DND-41 (cell line): Measurements from ENCODE around the gene CHST1.

Experiments used
- ATAC-seq: fragments of 200-7000 bp; cut with Tn5 transposase; 3 replicates; pipeline ENCODE4 v1.9.1; 2021; ENCODE audit warnings: low read depth; ENCODE audit not compliant: insufficient read depth
- DNase-seq: peaks from one replicate; pipeline ENCODE4 v3.0.0-alpha.2; 2020
- H2AFZ ChIP-seq: 2 replicates; pipeline ENCODE4 v1.6.0; 2012; ENCODE audit warnings: low read depth, low read length
- H3K27ac ChIP-seq: 2 replicates; pipeline ENCODE4 v1.5.1; 2012; ENCODE audit warnings: low read length, inconsistent platforms
- H3K27me3 ChIP-seq: fragments of 200-600 bp; sonication (generic); 2 replicates; pipeline ENCODE4 v1.6.0; 2012; ENCODE audit warnings: low read length, mild to moderate bottlenecking, inconsistent platforms; ENCODE audit not compliant: insufficient read depth, poor library complexity
- H3K36me3 ChIP-seq: 2 replicates; pipeline ENCODE4 v1.5.1; 2012; ENCODE audit warnings: low read length, inconsistent platforms; ENCODE audit not compliant: insufficient read depth
- H3K4me1 ChIP-seq: 2 replicates; pipeline ENCODE4 v1.5.1; 2012; ENCODE audit warnings: mild to moderate bottlenecking, low read length; ENCODE audit not compliant: insufficient read depth
- H3K4me2 ChIP-seq: 2 replicates; pipeline ENCODE4 v1.6.0; 2012; ENCODE audit warnings: mild to moderate bottlenecking, moderate library complexity, low read length, inconsistent platforms; ENCODE audit not compliant: insufficient read depth
- H3K4me3 ChIP-seq, 2 experiments: fragments of 200-600 bp in 1 of 2; shearing (Covaris generic) in 1 of 2; 2 replicates each; pipeline ENCODE4 v1.5.1; 2012 to 2016; ENCODE audit warnings: inconsistent platforms in 2 of 2, low read length in 2 of 2, mild to moderate bottlenecking in 2 of 2, low read depth in 1 of 2, moderate library complexity in 1 of 2
- H3K79me2 ChIP-seq: 2 replicates; pipeline ENCODE4 v1.6.0; 2012; ENCODE audit warnings: low read length, inconsistent platforms; ENCODE audit not compliant: insufficient read depth
- H3K9ac ChIP-seq: 2 replicates; pipeline ENCODE4 v1.6.0; 2012; ENCODE audit warnings: low read depth, mild to moderate bottlenecking, inconsistent platforms, low read length, moderate library complexity
- H3K9me3 ChIP-seq: 2 replicates; pipeline ENCODE4 v1.5.1; 2012; ENCODE audit warnings: low read length, moderate library complexity, mild to moderate bottlenecking, inconsistent platforms; ENCODE audit not compliant: insufficient read depth, severe bottlenecking
- H4K20me1 ChIP-seq: 2 replicates; pipeline ENCODE4 v1.6.0; 2012; ENCODE audit warnings: low read length; ENCODE audit not compliant: insufficient read depth
- CTCF ChIP-seq: IDR thresholded peaks from 2 replicates; pipeline ENCODE4 v1.5.1; 2012; ENCODE audit warnings: borderline replicate concordance, low read length, moderate library complexity, mild to moderate bottlenecking; ENCODE audit not compliant: poor library complexity, severe bottlenecking; ENCODE audit errors: extremely low read depth
- EZH2 ChIP-seq: IDR thresholded peaks from 3 replicates; pipeline ENCODE4 v1.6.1; 2012; ENCODE audit warnings: borderline replicate concordance, low read depth, mild to moderate bottlenecking, moderate library complexity, low read length, inconsistent platforms; ENCODE audit not compliant: severe bottlenecking

Gene CHST1

GRCh38 chr11:45665206-45665932 lies at the start of gene CHST1:
Gene CHST1 (minus strand): TSS chr11:45665622. CDS start chr11:45650923, 14,699 bp downstream.
- peak; percentile 78 for ATAC-seq
- H3K27me3 ChIP-seq: peaks cover 37% of the 10 kb centered on the region

GRCh38 chr11:45713573-45713972 lies 48.2 kb upstream of the CHST1 start:
- TF ChIP-seq CTCF (no peak), EZH2 (no peak)
- Histone ChIP-seq H3K4me1 (no peaks in the 10 kb centered on the region), H3K4me3 (no peak overlapping the region), H3K36me3 (no peaks in the 10 kb centered on the region), H3K4me2 (no peak overlapping the region), H4K20me1 (no peaks in the 10 kb centered on the region), H3K9ac (no peak overlapping the region), H2AFZ (no peak overlapping the region), H3K27ac (no peak overlapping the region), H3K9me3 (no peaks in the 10 kb centered on the region), H3K27me3 (peaks cover 4% of the 10 kb centered on the region), H3K79me2 (no peaks in the 10 kb centered on the region)
- DNase-seq (no peak), ATAC-seq (no peak)

More at GRCh38 chr11:45665206-45665932, at the start of gene CHST1:
- DNase-seq: peak; percentile 59
- Histone ChIP-seq H3K79me2 (peaks cover 46% of the 10 kb centered on the region), H3K9me3 (no peaks in the 10 kb centered on the region), H3K9ac (peak within 1 kb of the TSS; percentile 63), H3K4me3 (peak within 1 kb of the TSS; percentile 67 to 69; a peak in 3 of 4 replicates), H3K27ac (peak within 1 kb of the TSS; percentile 62), H4K20me1 (peaks cover 41% of the 10 kb centered on the region), H2AFZ (peak within 1 kb of the TSS; percentile 38), H3K36me3 (peaks cover 3% of the 10 kb centered on the region; the same call in 1 of the 2 replicates), H3K4me1 (peaks cover 47% of the 10 kb centered on the region), H3K4me2 (peak within 1 kb of the TSS; percentile 87)
- TF ChIP-seq EZH2: no peak
- no peak for TF ChIP-seq CTCF

GRCh38 chr11:45710561-45710960 lies 45.1 kb upstream of the CHST1 start:
- H3K4me1 ChIP-seq: no peaks in the 10 kb centered on the region
- no peaks in the 10 kb centered on the region for H4K20me1 ChIP-seq
- no peaks in the 10 kb centered on the region for H3K36me3 ChIP-seq
- H3K9me3 ChIP-seq: no peaks in the 10 kb centered on the region
- H3K27me3 ChIP-seq: peaks cover 8% of the 10 kb centered on the region
- ATAC-seq: no peak
- TF ChIP-seq CTCF: no peak
- TF ChIP-seq EZH2: no peak
- no peak overlapping the region for H3K4me2 ChIP-seq
- H3K79me2 ChIP-seq: no peaks in the 10 kb centered on the region
- no peak overlapping the region for H2AFZ ChIP-seq
- H3K27ac ChIP-seq: no peak overlapping the region
- H3K9ac ChIP-seq: no peak overlapping the region
- no peak for DNase-seq
- H3K4me3 ChIP-seq: no peak overlapping the region
